CD4-positive, alpha-beta T cell treated with Interleukin-6 for 4 hours (primary cell): ENCODE data around the gene ZNF354B.
"Not testable (repeated sequence)": the region's sequence is repeated elsewhere in the genome, so short reads cannot be mapped to it uniquely, and the experiment has no call there.

Experiments used
- DNase-seq: peaks from one replicate; pipeline ENCODE4 v3.0.0-alpha.2; 2020; ENCODE audit warnings: mixed read lengths

Gene ZNF354B

DNA sequence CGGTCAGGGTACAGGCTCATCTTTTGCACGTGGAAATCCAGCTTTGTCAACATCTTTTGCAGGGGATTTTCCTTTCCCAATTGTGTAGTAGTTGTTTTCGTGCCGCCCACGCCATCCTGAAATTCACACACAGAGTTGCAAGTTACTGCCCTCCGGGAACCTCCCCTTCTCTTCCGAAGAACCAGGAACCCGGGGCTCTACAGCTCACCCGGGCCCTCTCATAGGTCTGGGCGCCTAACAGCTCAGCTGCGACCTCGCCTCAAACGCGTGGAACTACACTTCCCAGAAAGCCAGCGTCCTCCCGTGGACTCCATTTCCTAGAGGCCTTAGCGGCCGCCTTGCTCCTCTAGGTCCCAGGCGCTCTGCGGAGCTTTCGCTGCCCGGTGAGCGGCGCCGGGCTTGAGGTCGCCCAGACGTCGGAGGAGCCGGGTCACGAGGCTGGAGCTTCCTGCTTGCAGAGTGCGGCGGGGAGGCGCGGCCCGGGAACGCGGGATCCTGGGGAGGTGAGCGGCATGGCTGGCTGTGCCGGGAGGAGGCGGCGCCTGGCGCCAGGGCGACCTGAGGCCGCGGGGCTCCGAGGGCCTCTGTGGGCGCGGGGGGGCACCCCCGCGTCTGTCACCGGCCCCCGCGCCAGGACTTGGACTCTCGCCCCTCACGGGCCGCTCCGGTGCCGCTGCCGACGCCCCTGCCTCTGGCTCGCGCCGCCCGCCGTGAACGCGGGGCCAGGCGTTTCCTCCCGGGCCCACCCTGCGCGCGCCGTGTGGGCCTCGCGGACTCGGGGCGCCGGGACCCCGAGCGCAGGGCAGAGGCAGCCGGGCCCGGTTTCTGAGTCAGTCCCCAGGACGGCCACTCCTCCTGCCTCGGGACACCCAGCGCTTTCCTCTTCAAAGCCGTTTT lies at the start of gene ZNF354B:
Gene ZNF354B, plus strand, starts transcription at position 329 of the 897 bp plus-strand sequence. CDS start 1,095 bp downstream, outside the sequence.
- DNase-seq: peak; percentile 88

- DNase-seq: no peak
Observed at GRCh38 chr5:178817506-178817905, 42.2 kb upstream of the ZNF354B start.

- DNase-seq: no peak
Observed at GRCh38 chr5:178818094-178818493, 41.7 kb upstream of the ZNF354B start.

DNA sequence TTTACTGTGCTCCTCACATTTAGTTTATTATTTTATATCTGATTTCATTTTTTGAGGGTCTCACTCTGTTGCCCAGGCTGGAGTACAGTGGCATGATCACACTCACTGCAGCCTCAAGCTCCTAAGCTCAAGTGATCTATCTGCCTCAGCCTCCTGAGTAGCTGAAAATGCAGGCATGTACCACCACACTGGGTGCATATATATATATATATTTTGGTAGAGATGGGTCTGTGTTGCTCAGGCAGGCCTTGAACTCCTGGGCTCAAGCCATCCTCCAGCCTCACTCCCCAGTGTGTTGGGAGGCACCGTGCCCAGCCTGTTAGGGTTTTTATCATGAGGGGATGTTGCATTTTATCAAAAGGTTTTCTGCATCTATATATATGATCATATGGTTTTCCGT lies 39.8 kb upstream of the ZNF354B start:
- no peak for DNase-seq

- DNase-seq: no peak
Observed at GRCh38 chr5:178825444-178825843, 34.3 kb upstream of the ZNF354B start.

DNA sequence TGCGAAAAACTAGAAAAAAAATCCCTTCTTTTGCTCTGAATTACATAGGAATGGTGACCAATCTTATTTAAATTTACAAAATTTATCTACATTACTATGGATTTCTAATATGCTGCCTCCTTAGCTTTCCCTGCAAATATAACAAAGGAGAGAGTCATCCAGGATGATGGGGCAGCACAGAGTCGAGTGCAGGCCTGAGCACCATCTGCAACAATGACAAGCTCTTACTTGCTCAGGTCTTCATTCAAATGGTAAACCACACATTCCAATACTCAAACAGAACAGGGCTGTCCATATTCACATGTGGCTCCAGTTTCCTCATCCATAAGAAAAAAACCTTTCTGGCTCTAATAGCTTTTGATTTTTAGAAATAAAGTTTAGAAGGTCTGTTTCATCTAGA lies 33.5 kb upstream of the ZNF354B start:
- no peak for DNase-seq

GRCh38 chr5:178827636-178828035 lies 32.1 kb upstream of the ZNF354B start:
- DNase-seq: no peak

DNA sequence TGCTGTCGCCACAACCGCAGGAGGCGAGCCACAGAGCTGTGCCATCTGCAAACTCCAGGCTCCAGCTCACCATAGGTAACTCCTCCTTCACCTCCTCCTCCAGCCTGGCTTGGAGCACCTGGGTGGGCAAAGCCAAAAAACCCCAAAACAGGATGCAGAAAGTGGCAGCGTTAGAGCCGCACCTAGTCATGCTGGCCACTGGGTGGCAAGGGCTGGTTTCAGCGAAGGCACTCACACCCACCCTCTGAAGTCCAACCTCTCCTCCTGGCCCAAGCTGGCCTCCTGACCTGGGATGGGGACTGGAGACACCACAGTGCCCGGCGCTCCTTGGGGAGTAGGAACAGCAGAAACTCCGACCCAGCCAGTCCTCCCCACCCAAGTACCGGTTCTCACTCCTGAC lies 28.7 kb upstream of the ZNF354B start:
- no peak for DNase-seq

DNA sequence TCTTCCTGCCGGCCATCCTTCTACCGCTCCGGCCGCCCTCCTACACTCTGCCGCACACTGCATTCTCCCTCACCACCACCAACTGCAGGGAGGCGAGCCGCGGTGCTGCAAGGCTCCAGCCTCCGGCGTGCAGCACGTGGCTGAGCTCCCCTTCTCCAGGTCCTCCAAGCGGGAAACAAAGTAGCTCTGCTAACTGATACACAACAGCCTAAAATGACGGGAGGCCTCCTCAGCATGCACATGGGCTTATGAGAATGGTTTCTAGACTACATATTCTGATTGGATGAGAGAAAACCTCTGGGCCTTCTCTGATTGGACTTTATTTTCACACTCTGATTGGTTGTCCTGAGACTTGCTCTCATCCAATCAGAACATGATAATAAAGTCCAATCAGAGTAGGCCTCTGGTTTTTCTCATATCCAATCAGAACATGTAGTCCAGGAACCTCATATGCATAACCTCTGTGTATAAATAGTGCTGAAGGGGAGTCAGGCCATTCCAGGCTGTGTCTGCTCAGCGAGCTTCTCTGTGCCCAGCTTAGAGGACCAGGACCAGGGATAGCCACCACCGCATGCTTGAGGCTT lies 27.0 kb upstream of the ZNF354B start:
- no peak for DNase-seq

DNA sequence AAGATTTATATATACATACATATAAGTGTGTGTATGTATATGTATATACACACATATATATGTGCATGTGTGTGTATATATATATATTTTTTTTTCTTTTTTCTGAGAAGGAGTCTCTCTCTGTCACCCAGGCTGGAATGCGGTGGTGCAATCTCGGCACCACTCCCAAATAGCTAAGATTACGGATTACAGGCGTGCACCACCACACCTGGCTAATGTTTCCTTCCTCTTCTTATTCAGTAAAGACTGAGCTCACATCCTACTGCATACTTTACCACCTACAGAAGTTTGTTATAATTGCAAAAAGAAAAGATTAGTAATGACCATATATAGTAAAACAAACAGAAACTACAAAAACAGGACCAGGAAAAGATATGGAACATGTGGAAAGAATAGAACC lies 23.1 kb upstream of the ZNF354B start:
- no peak for DNase-seq

DNA sequence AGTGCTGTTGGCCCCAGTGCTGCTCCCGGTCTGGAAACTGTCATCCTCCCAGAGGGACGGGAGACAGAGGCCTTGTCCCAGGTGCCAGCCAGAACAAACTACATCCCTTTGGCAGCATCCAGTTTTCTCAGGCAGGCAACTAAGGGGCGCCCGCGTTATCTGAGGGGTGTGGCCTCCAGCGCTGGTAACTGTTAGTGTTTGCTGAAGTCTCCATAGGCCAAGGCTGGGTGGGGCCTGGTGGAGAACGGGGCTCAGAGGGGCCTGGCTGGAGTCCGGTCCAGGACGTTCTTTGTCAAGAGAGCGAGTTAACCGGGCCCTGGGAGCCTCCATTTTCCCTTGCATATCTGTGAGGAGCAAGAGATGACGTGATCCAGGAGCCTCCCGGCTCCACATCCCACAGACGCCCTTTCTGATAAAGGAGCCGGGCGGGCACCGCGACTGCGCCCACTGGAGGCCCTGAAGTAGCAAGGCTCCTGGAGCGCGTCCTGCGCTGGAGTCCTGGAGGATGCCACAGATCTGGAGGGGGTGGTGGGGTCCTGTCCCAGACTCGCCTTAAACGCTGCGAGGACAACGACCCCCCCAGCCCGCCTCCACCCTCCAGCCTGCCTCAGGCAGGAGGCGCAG lies 20.9 kb upstream of the ZNF354B start:
- not testable (repeated sequence) for DNase-seq

DNA sequence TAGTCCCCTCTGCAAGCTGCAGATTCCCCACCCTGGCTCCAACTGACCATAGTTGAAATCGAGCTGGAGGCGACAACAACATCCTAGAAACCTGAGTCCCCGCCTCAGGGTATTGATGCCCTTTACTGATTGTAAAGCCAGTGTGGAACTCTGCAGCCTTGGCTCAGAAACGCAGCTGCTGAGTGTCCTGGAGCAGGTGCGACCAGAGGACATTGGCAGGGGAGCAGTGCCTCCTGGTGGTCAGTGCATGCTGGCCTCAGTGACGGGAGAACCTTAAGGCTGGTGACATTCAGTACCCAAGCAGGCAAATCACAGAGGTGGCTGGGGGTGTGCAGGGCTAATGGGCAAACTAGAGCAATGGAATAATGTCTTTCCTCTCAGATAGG lies 20.4 kb upstream of the ZNF354B start:
- DNase-seq: peak; percentile 63

DNA sequence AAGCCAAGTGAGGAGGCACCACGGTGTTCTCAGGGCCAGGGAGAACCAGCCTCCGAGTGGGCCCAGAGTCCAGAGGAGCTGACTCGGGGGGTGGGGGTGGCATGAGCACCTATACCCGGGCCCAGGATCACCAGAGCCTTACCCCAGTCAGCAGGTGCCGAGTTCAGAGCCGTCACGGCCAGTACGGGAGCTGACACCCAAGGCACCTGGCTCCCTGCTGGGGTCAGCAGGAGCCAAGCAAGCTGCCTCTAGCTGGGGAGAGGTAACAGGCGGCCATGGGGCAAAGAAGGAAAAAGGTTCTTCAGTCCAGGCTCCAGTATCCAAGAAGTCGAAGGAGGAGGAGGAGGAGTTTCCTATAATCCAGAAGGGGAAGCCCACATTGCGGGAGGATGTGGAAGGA lies 19.4 kb upstream of the ZNF354B start:
- DNase-seq: not testable (repeated sequence)

GRCh38 chr5:178849316-178849715 lies 10.4 kb upstream of the ZNF354B start:
- DNase-seq: no peak

GRCh38 chr5:178851951-178852350 lies 7.8 kb upstream of the ZNF354B start:
- DNase-seq: no peak

DNA sequence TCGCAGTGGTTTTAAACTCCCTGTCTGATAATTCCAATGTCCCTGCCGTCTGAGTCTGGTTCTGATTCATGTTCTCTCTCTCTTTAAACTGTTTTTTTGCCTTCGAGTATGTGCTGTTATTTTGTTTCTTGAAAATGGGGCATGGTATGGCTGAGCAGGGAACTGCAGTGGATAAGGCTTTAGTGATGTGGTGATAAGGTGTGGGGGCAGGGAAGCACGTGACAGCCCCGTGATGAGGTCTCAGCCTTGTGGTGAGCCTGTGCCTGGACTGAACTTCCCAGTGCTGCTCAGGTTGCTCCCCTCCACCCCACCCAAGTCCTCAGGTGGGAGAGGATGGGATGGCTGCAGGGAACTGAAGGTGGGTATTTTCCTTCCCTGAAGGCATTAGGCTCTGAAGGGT lies 5.5 kb upstream of the ZNF354B start:
- DNase-seq: no peak

GRCh38 chr5:178860615-178861014 lies 862 bp downstream of the ZNF354B start:
- DNase-seq: not testable (repeated sequence)

DNA sequence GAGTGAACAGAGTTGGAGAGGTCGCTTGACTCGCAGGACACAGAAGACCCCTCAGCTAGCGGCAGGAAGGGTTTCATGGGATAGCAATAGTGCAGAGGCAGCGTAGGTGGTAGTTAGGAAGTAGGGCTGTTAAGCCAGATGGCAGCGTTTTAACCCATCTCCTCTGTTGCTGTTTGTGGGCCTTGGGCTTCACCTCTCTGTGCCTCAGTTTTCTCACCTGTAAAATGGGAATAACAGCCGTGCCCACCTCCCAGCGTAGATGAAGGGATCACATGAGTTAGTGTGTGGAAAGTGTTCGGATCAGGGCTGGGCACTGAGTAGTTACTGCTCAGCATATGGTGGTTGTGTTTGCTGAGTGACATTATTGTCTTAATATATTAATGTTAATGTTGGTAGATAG lies 1.9 kb downstream of the ZNF354B start:
- no peak for DNase-seq

DNA sequence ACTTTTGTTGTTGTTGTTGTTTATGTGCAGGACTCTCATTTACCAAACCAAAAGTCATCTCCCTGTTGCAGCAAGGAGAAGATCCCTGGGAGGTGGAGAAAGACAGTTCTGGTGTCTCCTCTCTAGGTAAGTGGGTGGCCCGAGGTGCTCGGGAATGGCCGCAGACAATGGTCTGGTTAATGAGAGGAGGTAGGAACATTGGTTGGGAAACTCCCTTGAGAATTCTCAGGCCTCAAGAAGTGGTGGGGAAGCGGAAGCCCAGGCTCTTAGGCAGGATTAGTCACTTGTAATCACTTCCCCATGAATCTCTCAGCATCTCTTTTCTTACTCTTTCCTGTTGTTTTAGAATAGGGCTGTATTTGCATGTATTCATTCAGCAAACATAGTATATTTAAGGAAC lies 7.2 kb downstream of the ZNF354B start:
- DNase-seq: no peak

GRCh38 chr5:178869577-178869976 lies 9.8 kb downstream of the ZNF354B start:
- no peak for DNase-seq

- no peak for DNase-seq
Observed at GRCh38 chr5:178870411-178870810, 10.7 kb downstream of the ZNF354B start.

- no peak for DNase-seq
Observed at GRCh38 chr5:178872302-178872701, 12.5 kb downstream of the ZNF354B start.

DNA sequence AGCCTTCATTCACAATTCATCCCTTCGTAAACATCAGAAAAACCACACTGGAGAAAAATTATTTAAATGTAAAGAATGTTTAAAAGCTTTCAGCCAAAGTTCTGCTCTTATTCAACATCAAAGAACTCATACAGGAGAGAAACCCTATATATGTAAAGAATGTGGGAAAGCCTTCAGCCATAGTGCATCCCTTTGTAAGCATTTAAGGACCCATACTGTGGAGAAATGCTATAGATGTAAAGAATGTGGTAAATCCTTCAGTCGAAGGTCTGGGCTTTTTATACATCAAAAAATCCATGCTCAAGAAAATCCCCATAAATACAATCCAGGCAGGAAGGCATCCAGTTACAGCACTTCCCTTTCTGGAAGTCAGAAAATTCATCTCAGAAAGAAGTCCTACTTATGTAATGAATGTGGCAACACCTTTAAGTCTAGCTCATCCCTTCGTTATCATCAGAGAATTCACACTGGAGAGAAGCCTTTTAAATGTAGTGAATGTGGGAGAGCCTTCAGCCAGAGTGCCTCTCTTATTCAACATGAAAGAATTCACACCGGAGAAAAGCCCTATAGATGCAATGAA lies 23.5 kb downstream of the ZNF354B start:
- DNase-seq: not testable (repeated sequence)
